NCI-H526 treated with DMSO at 0.1 percent for 48 hours (cell line): ENCODE results near the gene SFMBT2.
"Not testable (repeated sequence)": the region's sequence is repeated elsewhere in the genome, so short reads cannot be mapped to it uniquely, and the experiment has no call there.

ENCODE experiments used
- DNase-seq: peaks from one replicate; lab custom pipeline; 2025; lab: John Stamatoyannopoulos, UW

SFMBT2 gene

DNA sequence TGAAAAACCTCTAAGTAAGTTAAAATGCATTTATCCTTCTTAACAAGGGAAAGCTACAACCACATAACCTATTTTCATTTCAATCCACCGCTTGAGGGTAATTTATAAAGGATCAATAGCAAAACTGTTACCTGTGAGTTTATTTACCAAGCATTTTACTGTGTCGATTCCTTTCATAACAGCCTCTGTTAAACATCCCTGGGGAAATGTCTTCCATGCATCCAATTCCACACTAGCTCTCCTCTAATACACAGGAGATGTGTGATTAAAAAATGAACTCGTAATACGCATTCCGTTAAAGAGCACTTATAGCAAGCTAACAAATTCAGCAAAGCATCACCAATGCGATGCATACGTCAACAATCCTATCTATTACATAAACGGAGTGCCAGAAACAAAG is 185.7 kb downstream of the SFMBT2 start:
- DNase-seq: no peak

DNA sequence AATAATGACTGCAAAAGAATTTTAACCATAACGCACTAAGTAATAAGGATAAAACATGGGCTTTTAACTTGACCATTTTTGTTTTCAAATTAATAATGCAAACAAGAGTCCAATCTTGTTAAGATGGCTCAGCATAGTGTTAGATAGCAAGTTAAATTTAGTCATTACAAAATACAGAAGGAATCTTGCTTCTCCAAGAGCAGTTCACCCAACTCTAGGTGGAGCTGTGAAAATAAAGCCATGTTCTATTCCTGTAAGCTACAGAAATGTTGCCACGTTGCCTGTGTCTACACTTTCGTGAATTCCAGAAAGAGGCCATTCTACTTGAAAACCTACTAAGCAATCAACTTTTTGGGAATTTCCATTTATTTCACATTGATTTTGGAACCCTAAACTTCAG is 191.9 kb downstream of the SFMBT2 start:
- DNase-seq: no peak

DNA sequence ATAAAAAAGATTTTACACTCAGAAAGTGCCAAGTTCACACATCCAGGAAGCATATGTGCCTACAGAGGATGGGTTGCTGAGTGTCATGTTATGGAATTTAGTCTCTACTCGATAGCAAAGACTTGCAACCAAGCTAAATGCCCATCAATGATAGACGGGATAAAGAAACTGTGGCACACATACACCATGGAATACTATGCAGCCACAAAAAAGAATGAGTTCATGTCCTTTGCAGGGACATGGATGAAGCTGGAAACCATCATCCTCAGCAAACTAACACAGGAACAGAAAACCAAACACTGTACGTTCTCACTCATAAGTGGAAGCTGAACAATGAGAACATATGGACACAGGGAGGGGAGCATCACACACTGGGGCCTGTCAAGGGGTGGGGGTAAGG is 198.1 kb downstream of the SFMBT2 start:
- not testable (repeated sequence) for DNase-seq

DNA sequence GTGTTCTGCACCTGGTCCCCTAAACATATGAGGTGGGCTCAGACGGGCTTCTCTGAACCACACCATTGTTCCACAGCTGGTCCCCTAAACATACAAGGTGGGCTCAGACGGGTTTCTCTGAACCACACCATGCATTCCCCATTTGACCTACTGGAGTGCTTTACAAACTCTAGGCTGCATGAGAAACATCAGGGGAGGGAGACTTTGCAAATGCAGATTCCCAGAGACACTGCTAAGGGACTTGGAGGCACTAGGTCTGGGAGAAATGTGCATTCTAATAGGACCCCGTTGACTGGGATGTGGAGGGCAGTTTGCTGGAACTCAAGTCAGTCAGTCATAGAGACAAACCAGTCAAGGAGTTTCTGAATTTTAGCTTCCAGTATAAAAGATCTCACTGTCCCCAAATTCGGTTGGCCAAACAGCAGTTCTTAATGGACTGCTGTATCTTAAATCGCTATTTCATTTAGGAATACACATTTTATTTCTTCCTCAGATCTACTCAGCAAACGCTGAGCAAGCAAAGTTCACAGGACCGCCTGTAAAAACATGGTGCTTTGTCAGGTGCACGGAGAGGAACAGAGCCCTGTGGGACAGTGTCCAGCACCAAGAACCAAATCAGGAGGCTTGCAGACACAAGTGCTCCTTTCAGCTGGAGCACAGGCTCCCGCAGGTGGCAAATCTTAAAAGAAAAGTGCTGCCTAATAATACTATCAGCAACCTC is 198.8 kb downstream of the SFMBT2 start:
- DNase-seq: no peak

DNA sequence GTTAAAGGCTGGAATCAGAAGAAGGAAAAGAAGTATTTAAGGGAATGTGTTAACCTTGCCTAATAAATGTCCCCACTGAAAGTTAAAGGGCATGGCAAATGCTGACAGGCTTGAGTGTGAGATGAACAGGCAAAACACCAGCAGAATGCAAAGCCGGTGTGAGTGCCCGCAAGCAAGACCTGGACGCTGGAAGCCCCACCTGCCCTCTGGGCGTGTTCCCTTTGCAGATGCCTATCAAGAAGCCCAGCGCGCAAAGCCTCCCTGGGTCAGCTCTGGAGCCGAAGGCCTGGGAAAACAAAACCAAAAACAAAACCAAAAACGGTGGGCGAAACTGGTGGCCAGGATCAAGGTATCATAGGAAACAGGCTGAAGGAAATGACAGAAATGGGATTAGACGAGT is 200.3 kb downstream of the SFMBT2 start:
- DNase-seq: no peak

DNA sequence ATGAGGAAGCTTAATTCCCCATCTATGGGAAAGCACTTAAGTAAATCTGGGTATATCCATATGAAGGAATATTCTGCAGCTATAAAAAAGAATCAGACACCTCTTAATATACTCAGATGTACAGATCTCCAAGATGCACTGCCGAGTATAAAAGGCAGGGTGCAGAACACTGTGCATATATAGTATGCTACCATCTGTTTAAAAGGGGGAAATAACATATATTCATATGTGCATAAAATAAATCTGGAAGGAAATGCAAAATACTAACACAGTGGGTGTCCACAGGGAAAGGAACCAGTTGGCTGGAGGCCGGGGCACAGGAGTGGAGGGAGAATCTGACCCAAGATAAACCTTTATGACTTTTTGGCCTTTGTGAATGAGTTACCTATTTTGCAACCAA is 201.4 kb downstream of the SFMBT2 start:
- DNase-seq: no peak

DNA sequence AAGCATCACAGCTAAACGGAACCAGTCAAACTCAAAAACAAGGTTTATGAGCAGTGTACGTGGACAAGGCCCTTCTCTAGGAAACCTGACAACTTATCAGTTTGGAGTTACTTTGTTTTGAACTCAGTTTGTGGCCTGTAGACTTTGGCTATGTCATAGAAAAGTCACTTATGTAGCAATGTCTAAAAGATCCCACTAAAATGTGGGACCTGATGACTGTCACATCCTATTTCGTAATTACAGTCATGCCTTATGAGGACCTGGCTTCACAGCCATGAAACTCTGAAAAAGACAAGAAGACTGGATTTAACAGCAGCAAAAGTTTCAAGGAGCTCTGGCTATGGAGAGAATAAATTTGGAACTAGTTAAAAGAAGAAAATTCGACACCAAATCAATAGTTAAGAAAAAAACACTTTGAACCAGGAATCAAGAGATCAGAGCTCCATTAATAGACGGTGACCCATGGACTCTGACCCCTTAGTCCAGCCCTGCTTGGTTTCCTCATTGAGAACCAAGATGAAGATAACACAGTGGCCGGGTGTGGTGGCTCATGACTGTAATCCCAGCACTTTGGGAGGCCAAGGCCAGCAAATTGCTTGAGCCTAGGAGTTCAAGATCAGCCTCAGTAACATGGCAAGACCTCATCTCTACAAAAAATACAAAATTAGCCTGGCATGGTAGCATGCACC is 204.3 kb downstream of the SFMBT2 start:
- no peak for DNase-seq

DNA sequence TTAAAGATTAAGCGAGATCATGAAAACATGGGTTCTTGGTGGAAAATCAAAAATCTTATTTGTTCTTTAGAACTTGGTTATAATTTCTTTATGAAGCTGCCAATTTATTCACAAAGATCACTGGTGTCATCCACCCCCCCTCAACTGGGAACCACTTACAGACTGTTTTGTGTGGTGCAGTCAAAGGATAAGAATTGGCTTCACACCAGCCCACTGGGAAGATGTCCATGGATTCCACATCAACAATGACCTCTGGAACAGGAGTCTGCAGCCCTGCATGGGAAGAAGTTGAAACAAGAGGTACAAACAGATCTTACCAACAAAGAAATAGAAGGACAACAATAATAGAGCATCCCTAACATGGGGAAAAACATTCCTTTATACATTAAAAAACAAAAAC is 205.2 kb downstream of the SFMBT2 start:
- no peak for DNase-seq

DNA sequence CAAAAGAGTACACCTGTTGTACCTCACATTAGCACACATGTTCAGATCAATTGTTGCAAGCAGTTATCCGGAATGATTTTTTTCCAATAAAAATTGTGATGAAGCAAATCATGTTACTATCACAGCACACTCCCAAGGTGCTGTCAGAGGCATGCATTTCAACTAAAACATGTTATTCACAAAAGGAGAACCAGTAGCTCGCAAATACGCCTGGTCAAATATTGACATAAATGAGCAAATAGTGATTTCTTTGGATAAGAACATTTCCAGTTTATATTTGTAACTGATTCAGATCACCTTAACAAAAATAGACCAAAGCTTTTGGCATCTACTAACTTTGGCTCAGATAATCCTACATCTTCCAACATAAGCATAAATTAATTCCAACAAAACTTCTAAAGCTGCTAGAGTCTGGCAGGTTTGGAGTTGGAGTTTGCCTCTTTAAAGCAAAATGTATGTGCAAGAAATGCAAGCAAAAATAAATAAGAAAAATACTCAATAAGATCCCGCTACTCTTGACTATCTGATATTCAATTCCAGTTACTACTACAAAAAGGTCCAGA is 208.0 kb downstream of the SFMBT2 start:
- no peak for DNase-seq

DNA sequence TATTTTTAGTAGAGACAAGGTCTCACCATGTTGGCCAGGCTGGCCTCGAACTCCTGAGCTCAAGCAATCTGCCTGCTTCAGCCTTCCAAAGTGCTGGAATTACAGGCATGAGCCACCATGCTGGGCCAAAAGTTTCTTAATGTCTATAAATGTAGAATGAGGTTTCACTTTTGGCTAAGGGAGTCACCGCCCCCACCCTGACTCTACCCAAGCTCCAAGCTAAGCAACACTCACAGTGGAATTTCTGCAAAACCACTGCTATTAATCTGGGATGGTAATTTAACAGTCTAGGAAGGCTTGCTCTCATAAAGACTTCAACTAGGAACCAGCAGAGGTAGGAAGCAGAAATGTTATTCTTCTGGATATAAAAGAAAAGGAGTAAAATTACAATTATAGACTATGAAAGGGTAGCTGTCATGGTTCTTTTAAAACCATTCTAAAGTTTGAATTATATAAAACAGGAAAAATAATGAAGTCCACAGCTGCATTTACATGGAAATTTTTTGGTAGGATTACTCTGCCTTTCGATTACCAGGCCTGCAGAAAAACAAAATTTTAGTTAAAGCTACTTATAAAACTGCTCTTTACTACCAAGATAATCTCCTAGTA is 211.6 kb downstream of the SFMBT2 start:
- DNase-seq: no peak

DNA sequence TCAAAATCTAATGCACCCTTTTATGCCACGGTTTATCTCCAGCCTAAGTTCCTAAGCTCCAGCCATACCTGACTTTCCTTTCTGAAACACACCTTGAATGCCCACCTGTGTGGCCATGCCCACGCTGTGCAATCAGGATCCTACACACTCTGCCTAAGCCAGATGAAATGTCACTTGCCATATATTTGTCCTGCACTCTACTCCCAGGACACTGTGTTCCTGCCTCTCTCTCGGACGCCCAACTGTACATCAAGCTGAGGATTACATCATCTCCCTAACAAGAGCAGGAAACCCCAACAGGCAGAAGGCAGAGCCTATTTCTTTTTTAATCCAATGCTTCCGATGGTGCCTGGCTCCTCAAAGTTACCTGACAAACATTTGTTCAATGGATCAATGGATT is 214.6 kb downstream of the SFMBT2 start:
- DNase-seq: no peak

DNA sequence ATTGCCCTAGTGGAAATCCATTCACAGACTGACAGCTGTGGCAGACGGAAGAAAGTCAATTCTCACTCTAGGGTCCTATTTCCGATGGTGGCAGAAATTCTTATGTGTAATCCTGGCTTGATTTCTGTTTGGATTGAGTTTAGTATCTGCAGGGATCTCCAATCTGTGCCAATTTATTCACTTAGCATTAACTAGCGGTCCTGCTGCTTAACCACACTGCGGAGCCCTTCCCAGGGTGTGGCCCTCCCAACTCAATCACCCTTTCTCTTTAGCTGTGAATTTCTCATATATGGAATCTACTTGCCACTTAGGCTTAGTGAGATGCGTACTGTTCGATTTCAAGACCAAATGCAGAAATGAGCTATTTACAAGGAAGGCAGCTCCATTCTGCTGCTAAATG is 215.7 kb downstream of the SFMBT2 start:
- DNase-seq: no peak

DNA sequence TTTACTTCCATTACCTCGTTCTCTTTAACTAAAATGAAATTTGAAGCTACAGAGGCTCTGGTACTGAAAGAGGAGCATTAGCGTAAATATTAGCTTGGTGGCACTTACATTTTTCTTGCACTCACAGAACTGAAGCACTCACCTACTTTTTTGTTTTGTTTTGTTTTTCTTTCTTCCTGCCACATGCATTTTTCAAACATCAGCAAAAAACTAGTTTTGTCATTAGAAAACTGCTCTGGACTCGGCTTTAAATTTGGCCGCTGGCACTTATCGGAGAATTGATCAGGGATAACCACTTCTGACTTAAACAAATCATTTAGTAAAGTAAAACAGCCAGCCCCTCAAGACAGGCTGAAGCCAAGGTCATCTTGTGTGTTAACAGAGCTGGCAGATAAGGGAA is 216.3 kb downstream of the SFMBT2 start:
- no peak for DNase-seq

DNA sequence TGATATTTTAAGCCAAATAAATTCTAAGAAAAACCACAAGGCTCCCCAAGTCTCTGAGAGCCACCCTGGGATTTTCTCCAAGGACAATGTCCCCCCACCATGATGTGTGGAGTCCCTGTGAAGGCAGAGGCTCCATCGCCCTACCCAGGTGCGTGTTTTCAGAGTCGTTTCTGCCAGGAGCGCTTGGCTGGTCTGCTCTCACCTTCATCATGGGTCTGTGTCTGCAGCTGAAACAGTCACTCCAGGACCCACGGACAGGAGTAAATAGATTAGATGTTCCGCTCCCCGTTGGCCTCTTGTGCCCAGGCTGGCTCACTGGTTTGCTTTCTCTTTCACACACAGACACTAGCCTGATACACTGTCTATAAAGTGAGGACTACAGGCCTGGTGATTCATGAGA is 217.5 kb downstream of the SFMBT2 start:
- DNase-seq: no peak

DNA sequence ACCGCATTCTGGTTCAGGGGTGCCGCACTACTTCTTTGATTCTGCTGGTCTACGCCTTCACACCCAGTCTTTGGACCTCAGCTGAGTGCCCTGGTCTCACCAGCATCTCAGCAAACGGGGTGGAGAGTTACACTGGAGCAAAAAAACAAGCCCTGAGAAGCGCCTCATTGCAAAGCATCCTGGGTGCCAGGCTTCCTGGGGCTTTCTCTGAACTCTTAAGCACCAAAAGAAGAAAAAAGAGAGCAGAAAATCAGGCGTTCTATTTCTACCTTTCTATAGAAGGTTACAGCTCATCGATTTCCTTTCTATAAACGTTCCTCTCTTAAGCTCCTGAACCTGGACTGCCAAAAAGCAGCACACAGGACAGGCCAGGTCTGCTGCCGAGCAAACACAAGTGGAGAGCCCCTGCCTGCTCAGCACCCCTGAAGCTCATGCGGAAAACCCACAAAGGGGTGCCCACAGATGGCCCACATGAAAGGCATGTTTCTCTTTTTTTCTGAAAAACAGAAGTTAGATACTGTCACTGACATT is 217.9 kb downstream of the SFMBT2 start:
- DNase-seq: no peak

DNA sequence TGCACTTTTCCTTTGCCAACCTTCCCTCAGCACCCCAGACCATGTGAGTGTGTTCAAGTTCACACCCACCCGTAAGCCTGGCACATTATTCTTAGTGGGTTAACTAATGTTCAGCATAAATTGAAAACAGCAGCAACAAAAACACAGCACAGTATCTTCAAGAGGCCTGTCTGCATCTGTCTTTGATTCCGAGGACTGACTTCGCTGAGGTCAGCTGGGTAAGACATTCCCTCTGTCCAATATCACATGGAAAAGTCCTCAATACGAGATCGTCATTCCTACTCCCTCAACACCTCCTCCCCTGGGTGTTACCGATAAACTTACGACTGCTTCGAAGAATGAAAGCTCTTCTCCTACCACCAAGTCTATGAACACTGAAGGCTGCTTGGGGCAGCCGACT is 218.8 kb downstream of the SFMBT2 start:
- no peak for DNase-seq

DNA sequence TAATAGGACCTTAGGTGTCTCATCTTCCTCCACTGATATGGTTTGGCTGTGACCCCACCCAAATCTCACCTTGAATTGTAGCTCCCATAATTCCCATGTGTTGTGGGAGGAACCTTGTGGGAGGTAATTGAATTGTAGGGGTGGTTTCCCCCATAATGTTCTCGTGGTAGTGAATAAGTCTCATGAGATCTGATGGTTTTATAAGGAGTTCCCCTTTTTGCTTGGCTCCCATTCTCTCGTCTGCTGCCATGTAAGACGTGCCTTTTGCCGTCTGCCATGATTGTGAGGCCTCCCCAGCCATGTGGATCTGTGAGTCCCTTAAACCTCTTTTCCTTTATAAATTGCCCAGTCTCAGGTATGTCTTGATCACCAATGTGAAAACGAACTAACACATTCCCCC is 220.1 kb downstream of the SFMBT2 start:
- DNase-seq: not testable (repeated sequence)

DNA sequence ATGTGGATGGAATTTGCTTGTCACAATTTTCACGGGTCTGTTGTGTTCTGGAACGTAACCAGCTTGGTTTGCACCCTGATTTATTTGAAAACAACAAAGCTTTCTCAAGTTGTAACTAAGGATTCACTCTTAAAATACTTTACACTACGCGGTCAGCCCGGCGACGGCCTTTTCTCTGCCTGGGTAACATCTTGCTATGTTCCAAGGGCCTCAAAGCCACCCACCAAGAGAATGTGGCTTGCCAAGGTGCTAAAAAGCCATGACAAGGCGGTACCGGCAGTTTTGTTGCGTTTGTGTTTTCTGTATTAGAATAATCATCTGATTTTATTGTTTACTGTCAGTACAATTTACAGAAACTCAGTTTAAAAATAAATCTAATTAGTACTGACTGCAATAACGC is 220.9 kb downstream of the SFMBT2 start:
- no peak for DNase-seq

DNA sequence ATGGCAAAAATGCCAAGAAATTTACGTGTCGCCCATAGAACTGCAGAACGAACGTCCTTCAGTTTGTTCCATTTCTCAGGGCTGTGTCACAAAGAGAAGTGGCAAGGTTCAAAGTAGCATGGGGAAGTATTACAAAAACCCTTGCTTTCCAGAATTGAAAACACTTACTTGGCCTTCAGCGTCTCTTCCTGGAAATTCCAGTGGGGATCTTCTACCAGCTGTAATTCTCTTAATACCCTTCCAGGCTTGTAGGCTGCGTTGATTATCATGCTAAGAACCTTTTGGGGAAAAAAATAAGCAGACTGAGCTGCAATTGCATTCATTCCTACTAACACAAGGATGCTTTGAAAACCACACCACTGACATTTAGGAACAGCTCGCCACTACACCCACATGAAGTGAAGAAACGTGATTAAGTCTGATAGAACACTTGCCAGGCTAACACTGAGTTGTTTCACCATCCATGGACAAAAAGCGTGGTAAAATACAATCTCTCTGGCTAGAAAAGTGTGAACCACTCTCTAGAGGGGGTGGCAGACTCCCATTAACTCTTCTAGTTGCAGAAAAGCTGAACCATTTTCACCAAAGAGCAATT is 222.3 kb downstream of the SFMBT2 start:
- DNase-seq: no peak

DNA sequence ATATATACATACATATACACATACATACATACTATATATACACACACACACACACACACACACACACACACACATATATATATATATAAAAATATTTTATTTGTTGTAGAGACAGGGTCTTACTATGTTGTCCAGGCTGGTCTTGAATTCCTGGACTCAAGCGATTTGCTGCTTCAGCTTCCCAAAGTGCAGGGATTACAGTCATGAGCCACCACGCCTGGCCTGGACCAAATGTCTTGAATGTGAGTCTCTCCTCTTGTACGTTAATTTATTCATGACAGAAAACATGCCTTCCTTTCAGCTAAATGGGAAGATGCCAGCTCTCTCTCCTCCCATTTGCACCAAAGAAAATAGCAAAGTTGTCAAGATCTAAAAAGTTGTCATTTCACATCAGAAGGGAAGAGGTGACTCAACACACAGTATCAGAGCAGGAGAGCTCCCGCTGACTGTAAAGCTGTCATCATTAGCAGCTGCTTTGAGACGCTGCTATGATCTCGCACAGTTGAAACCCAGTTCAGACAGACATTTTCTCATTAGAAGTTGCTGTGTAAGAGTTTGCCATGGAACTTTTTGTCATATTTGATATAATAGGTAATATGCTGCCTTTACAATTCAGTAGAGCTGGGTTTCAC is 224.3 kb downstream of the SFMBT2 start:
- DNase-seq: no peak

DNA sequence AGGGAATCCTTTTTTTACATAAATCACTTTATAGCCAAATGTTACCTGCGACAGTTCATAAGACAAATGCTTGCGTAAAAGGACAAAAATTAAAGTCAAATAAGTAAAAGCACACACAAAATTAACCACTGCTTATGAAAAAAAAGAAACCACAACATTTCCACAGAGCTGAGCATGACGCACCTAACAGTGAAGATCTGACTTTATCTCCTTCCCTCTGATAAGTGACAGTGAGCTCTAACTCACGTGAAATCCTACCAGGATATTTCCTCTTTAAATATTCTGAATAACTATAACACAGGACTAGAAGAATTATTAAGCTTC is 225.5 kb downstream of the SFMBT2 start:
- no peak for DNase-seq

DNA sequence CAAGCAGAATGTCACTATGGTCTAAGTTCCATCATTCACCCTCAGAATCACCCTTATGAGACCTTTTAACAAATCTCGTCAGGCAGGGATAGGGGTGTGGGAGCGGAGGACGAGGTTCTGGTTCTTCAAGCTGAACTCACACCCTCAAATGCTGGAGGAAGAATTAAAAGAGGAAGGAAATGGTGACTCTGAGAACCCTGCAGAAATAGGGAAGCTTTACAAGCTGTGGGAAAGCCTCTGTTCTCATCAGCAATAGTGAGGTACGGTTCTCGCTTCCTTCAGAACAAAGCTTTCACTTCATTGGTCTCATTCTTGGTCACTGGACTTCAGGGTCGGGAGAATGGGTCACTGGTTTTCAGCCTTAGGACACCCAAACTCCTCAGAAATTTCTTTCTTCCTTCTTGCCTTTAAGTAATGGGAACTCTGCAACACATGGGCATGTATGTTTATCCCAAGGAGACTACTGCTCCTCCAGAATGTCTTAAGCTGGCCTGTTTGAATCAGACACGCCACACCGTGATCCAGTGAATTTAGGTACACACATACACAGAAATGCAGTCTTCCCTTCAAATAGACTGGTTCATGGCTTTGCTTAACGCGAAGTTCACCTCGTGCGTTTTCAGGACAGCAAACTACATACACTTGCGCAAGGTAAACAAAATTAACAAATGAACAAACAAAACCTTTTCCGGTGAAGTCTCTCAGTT is 226.0 kb downstream of the SFMBT2 start:
- no peak for DNase-seq
